Measurements from ENCODE around the gene F2R.

F2R gene

GRCh38 chr5:76690704-76691466 is 25.0 kb upstream of the F2R start:
- DNase-seq (ENCODE audit: low read depth in 2 of 2) = no peak

DNA sequence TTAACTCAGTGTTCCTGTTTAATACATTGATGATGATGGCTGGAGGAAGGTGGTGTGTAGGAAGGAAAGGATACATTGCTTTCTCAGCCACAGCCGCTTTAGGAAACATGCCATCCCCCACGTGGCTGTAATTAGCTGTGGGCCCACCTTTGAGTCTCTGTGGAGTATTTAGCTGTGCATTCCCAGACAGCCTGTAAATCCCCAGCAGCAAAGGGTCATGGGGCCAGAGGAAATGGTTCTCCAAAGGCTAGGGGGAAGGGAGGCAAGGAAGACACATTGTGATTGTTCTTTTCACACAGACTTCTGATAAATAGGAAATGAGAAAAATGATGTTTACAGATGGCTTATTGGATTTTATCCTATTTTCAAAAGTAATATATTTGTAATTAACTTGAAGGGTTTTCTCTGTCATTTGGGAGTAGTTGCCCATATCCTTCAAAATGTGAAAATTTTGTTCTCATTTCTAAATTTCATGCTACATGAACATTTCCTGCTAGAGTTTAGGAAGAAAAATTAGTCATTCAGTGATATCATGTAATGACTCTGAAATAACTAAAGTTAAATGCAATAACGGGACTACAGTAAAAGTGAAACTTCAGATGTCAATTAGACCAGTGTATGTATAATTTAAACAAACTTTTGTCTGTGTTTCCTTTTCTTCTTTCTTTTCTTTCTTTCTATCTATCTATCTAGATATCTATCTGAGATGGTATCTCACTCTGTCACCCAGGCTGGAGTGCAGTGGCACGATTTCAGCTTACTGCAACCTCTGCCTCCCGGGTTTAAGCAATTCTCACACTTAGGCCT is 24.3 kb upstream of the F2R start:
- DNase-seq (ENCODE audit: low read depth in 2 of 2) = no peak

DNA sequence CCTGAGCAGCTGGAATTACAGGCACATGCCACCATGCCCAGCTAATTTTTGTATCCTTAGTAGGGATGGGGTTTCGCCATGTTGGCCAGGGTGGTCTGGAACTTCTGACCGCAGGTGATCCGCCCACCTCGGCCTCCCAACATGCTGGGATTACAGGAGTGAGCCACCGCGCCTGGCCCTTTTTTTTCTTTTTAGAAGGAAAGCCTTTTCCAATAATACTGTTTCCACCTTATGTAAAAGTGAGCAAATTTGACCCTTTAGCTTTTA is 23.7 kb upstream of the F2R start:
- DNase-seq (ENCODE audit: low read depth in 2 of 2) = no peak

GRCh38 chr5:76692651-76693050 is 23.3 kb upstream of the F2R start:
- no peak for DNase-seq (ENCODE audit: low read depth in 2 of 2)

- no peak for DNase-seq (ENCODE audit: low read depth in 2 of 2)
Observed at GRCh38 chr5:76693141-76693540, 22.8 kb upstream of the F2R start.

GRCh38 chr5:76694317-76694716 is 21.6 kb upstream of the F2R start:
- DNase-seq (ENCODE audit: low read depth in 2 of 2) = no peak

DNA sequence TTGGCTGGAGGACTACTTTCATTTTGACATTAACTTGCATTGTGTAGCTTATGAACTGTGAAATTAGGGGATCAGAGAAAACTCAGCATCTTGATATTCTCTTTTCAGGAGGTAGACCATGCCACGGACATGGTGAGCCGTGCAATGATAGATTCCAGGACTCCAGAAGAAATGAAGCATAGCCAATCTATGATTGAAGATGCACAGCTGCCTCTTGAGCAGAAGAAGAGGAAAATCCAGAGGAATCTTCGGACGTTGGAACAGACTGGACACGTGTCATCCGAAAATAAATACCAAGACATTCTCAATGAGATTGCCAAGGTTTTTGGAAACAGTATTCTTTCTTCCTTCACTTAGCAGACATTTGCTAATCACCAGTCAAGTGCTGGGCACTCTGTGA is 20.6 kb upstream of the F2R start:
- no peak for DNase-seq (ENCODE audit: low read depth in 2 of 2)

- no peak for DNase-seq (ENCODE audit: low read depth in 2 of 2)
Observed at GRCh38 chr5:76696251-76696650, 19.7 kb upstream of the F2R start.

GRCh38 chr5:76697670-76698069 is 18.3 kb upstream of the F2R start:
- DNase-seq (ENCODE audit: low read depth in 2 of 2) = no peak

DNA sequence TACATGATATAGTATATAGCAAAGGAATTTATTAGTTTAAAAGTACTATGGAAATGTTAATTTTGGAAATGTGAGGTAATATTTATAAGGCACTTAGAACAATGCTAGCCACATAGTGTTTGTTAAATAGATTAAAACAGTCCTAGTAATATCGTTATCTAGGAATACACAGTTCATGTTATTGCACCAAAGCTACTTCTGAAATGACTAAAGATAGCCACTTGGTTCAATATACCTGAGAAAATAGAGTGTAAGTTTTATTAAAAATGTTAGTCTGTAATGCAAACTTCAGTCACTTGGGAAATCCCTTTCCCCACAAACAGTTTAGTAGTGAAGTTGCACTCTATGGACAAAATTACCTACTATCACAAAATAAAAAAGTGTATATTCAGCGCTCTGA is 15.4 kb upstream of the F2R start:
- no peak for DNase-seq (ENCODE audit: low read depth in 2 of 2)

DNA sequence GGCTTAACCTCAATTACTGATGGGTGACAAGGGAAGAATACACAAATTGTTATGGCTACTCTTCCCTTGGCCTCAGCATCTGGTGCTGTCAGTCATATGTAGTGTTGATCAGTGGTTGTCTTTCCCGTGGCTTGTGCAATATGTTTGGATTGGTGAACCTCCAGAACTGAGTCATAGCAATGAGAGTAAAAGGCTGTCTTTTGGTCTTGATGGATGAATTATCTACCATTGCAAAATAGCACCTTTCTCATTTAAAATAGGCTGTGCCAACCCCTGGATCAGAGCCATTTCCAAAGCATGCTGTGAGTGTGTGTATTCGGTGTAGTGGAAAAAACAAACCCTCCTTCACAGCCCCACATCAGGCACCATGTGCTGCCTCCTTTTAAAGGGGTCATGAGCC is 14.6 kb upstream of the F2R start:
- DNase-seq (ENCODE audit: low read depth in 2 of 2) = no peak

DNA sequence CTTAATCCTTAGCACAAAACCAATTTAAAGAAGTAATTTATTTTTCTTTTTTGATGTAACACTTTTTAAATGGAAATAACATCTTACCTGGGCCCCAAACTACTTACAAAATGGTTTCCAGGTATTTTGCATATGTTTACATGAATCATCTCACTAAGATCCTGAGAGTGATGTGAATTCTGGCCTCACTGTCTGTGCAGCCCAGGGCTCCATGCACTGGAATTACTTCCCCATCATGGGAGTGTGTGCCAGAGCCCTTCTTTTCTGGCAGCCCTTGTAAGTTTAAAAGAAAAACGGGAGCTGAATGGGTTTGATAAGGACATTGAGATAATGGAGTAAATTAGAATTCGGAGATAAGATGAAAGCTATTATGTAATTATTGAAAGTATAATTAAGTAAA is 12.2 kb upstream of the F2R start:
- DNase-seq (ENCODE audit: low read depth in 2 of 2) = no peak

- no peak for DNase-seq (ENCODE audit: low read depth in 2 of 2)
Observed at GRCh38 chr5:76704131-76704663, 11.7 kb upstream of the F2R start.

GRCh38 chr5:76705574-76705973 is 10.4 kb upstream of the F2R start:
- DNase-seq (ENCODE audit: low read depth in 2 of 2) = no peak

DNA sequence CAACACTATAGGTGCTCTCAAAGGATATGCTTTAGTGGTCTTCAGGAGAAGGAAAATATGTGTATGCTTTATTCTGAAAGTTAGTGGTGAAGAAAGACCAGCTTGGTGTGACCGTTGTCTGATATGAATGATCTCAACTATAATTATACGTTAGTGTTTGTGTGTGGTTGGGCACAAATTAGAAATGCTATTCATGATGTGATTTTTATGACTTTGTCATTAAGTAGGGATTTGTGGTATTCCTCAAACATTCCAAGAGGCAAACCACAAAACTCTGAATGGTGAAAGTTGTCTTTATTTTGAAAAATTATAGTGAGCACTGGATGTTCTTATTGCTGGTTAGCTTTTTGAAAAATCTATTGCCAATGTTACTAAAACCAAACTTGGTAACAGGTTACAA is 6.2 kb upstream of the F2R start:
- DNase-seq (ENCODE audit: low read depth in 2 of 2) = no peak

- no peak for DNase-seq (ENCODE audit: low read depth in 2 of 2)
Observed at GRCh38 chr5:76710991-76711390, 4.9 kb upstream of the F2R start.

- DNase-seq (ENCODE audit: low read depth in 2 of 2) = no peak
Observed at GRCh38 chr5:76714751-76715485, 1.0 kb upstream of the F2R start.

GRCh38 chr5:76715486-76715735 is 515 bp upstream of the F2R start:
- DNase-seq (ENCODE audit: low read depth in 2 of 2) = no peak

- DNase-seq (ENCODE audit: low read depth in 2 of 2) = no peak
Observed at GRCh38 chr5:76716456-76717157, 681 bp downstream of the F2R start.

DNA sequence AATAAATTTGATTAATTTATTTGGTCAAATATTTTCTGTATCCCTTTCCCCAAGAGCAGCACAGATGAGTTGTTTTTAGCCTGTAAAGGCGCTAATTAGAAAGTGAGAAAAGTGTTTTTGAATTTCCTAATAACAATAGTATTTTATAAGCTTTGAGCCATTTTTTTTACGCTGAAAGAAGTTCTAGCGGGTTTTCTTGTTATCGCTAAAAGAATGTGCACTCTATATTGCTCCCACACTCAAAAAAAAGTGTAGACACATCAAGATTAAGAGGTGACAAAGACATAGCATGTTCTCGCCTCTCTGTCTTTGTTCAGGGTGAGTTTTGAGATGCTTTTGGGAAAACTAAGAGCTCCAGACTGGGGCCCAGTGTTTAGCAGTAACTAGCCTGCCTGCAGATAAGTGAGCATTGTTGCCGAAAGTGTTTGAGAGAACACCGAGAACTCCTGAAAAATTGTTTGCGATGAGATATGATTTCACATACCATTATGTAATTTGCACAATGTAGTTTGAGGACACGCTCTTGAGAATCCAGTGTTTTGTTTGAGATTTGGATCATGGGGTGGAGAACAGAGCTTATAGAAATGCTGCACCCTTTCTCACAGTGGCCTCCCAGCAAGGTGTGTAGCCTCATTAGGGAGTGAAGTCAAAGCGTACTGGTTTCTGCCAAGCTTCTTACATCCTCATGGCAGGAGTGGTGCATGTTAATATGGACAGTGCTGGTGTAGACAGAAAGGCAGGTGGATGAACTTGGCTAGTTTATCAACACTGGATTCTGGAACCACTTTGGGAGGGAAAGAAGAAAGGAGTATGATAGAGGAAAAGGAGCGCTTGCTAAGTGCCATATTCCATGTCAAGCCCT is 1.5 kb downstream of the F2R start:
- no peak for DNase-seq (ENCODE audit: low read depth in 2 of 2)

- DNase-seq (ENCODE audit: low read depth in 2 of 2) = no peak
Observed at GRCh38 chr5:76718381-76718832, 2.5 kb downstream of the F2R start.
